Upper lobe of right lung (tissue), 1 donor: Measurements from ENCODE around the gene CNFN. TPM values are rescaled to one million over a fixed set of nuclear protein-coding genes. Genes with fewer than 3 reads are reported as not detected.

Experiments
- ATAC-seq: fragments of 200-7000 bp; cut with Tn5 transposase; one replicate; pipeline ENCODE4 v1.9.1; 2020; ENCODE audit warnings: mild to moderate bottlenecking, moderate library complexity
- DNase-seq: peaks from one replicate; pipeline ENCODE4 v3.0.0-alpha.2; 2020
- H3K27ac ChIP-seq: fragments of 200-600 bp; one replicate; pipeline ENCODE4 v1.8.0; 2022
- H3K27me3 ChIP-seq: fragments of 200-600 bp; one replicate; pipeline ENCODE4 v1.8.0; 2022; ENCODE audit warnings: mild to moderate bottlenecking
- H3K36me3 ChIP-seq: fragments of 200-600 bp; one replicate; pipeline ENCODE4 v1.8.0; 2022
- H3K4me1 ChIP-seq: fragments of 200-600 bp; one replicate; pipeline ENCODE4 v1.8.0; 2022
- H3K4me3 ChIP-seq: fragments of 200-600 bp; one replicate; pipeline ENCODE4 v1.8.0; 2022; ENCODE audit warnings: mild to moderate bottlenecking
- H3K9me3 ChIP-seq: fragments of 200-600 bp; one replicate; pipeline ENCODE4 v1.8.0; 2022
- intact Hi-C: fragments of 100-400 bp; cut with DNase I; formaldehyde crosslinking; loops from one replicate; pipeline ENCODE4 v1.11.0; 2022
- total RNA-seq: library from RNA; stranded (reverse); fragmentation: NEBNext Ultra II Directional; extraction: Animal tissue kit (Norgen Biotek cat#: 25700); gene quantifications from one replicate; pipeline ENCODE4 v1.2.1, GENCODE V29; 2021
- TF ChIP-seq, protein P1 (sequence below): fragments of 200-600 bp; IDR thresholded peaks from one replicate; pipeline ENCODE4 v1.8.0; 2022; ENCODE audit warnings: antibody characterized with exemption
- donor health status: DM: no; HTN: yes; CAD: no; lungs with severe emphysema.

The CNFN gene
- total RNA-seq, 1 donor from 2014 or later = 0.87 TPM

DNA sequence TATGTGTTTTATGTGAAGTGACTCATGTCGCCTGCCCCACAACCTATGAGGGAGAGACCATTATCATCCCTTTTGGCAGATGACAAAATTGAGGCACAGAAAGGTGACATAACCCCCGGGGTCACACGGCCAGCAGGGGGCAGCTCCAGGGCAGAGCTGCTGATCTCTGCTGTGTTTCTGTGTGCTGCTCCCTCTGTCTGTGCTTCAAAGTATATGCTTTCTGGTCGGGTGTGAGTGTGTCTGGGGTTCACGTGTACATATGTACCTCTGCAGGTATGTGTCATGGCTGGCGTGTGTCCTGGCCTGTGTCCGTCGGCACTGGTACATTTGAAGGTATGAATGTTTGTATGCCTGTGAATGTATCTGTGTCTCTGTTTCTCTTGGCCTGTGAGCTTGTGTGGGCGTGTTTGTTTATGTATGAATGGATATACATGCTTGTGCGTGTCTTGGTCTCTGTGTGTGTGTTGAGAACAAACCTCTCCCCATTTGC is 30.0 kb upstream of the CNFN start:
- H3K4me1 ChIP-seq = peaks cover 24% of the 10 kb centered on the region
- no peak overlapping the region for H3K4me3 ChIP-seq
- H3K27me3 ChIP-seq = peaks cover 12% of the 10 kb centered on the region
- H3K36me3 ChIP-seq = no peaks in the 10 kb centered on the region
- peak; percentile 78 for DNase-seq
- no peaks in the 10 kb centered on the region for H3K9me3 ChIP-seq
- intact Hi-C loops = no loop called here
- no peak overlapping the region for H3K27ac ChIP-seq
- TF ChIP-seq, protein P1, sequence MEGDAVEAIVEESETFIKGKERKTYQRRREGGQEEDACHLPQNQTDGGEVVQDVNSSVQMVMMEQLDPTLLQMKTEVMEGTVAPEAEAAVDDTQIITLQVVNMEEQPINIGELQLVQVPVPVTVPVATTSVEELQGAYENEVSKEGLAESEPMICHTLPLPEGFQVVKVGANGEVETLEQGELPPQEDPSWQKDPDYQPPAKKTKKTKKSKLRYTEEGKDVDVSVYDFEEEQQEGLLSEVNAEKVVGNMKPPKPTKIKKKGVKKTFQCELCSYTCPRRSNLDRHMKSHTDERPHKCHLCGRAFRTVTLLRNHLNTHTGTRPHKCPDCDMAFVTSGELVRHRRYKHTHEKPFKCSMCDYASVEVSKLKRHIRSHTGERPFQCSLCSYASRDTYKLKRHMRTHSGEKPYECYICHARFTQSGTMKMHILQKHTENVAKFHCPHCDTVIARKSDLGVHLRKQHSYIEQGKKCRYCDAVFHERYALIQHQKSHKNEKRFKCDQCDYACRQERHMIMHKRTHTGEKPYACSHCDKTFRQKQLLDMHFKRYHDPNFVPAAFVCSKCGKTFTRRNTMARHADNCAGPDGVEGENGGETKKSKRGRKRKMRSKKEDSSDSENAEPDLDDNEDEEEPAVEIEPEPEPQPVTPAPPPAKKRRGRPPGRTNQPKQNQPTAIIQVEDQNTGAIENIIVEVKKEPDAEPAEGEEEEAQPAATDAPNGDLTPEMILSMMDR = peak; percentile 62
- peak; percentile 56 for ATAC-seq

GRCh38 chr19:42419309-42419708 is 29.2 kb upstream of the CNFN start:
- Histone ChIP-seq H3K4me1 (peaks cover 24% of the 10 kb centered on the region), H3K36me3 (no peaks in the 10 kb centered on the region), H3K27me3 (peaks cover 5% of the 10 kb centered on the region), H3K4me3 (no peak overlapping the region), H3K9me3 (no peaks in the 10 kb centered on the region), H3K27ac (no peak overlapping the region)
- no peak for ATAC-seq
- DNase-seq = no peak
- TF ChIP-seq, protein P1 = no peak
- intact Hi-C loops = no loop called here

GRCh38 chr19:42412661-42413076 is 22.6 kb upstream of the CNFN start:
- Histone ChIP-seq H3K36me3 (no peaks in the 10 kb centered on the region), H3K27ac (no peak overlapping the region), H3K27me3 (no peaks in the 10 kb centered on the region), H3K4me3 (no peak overlapping the region), H3K4me1 (no peaks in the 10 kb centered on the region), H3K9me3 (no peaks in the 10 kb centered on the region)
- DNase-seq = no peak
- ATAC-seq = no peak
- TF ChIP-seq, protein P1 = no peak
- intact Hi-C loops = no loop called here

DNA sequence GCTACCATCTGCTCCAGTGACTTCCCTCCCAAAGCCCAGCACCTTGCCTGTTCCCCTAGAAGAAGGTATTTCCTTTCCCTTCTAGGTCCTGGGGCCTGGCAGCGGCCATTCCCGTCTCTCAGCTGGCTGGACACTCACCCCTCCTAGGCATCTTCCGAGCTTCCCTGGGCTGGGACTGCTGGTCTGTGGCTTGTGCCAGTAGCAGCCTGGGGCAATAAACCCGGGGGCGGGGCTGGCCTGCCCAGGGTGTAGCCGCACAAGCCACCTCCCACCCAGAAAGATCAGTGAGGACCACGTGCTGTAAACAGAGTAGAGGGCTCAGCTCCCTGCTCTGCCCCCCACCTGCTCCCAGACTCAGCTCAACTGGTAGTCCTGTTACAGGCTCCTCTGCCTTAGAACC is 22.1 kb upstream of the CNFN start:
- intact Hi-C loops = no loop called here
- H3K36me3 ChIP-seq = no peaks in the 10 kb centered on the region
- no peak overlapping the region for H3K4me3 ChIP-seq
- no peaks in the 10 kb centered on the region for H3K4me1 ChIP-seq
- H3K9me3 ChIP-seq = no peaks in the 10 kb centered on the region
- TF ChIP-seq, protein P1 = no peak
- DNase-seq (no peak), ATAC-seq (no peak)
- no peaks in the 10 kb centered on the region for H3K27me3 ChIP-seq
- H3K27ac ChIP-seq = no peak overlapping the region

GRCh38 chr19:42411581-42412178 is 21.6 kb upstream of the CNFN start:
- Histone ChIP-seq H3K27me3 (no peaks in the 10 kb centered on the region), H3K4me3 (no peak overlapping the region), H3K9me3 (no peaks in the 10 kb centered on the region), H3K4me1 (no peaks in the 10 kb centered on the region), H3K27ac (no peak overlapping the region), H3K36me3 (no peaks in the 10 kb centered on the region)
- TF ChIP-seq, protein P1 = no peak
- intact Hi-C loops = no loop called here
- ATAC-seq (no peak), DNase-seq (no peak)

GRCh38 chr19:42410371-42410770 is 20.3 kb upstream of the CNFN start:
- Histone ChIP-seq H3K4me1 (no peaks in the 10 kb centered on the region), H3K4me3 (no peak overlapping the region), H3K27me3 (no peaks in the 10 kb centered on the region), H3K36me3 (no peaks in the 10 kb centered on the region), H3K27ac (no peak overlapping the region), H3K9me3 (no peaks in the 10 kb centered on the region)
- ATAC-seq (no peak), DNase-seq (no peak)
- intact Hi-C loops = no loop called here
- TF ChIP-seq, protein P1 = no peak
